Fibroblast of lung (primary cell): ENCODE results near the gene SORL1-AS1.

Source experiments
- DNase-seq, 2 donors: peaks; one replicate each; pipeline versions ENCODE4 v3.0.0 to v3.0.0-alpha.2; 2010; ENCODE audit warnings: low read depth in 2 of 2
- H2AFZ ChIP-seq: 2 replicates; pipeline ENCODE4 v1.5.1; 2012; ENCODE audit warnings: low read length, control low read depth, inconsistent platforms
- H3K27ac ChIP-seq: 2 replicates; pipeline ENCODE4 v1.5.1; 2011; ENCODE audit warnings: low read length, control low read depth; ENCODE audit not compliant: insufficient read depth
- H3K27me3 ChIP-seq: 2 replicates; pipeline ENCODE4 v1.5.1; 2011; ENCODE audit warnings: mild to moderate bottlenecking, low read length; ENCODE audit not compliant: control insufficient read depth, insufficient read depth
- H3K36me3 ChIP-seq: 2 replicates; pipeline ENCODE4 v1.5.1; 2011; ENCODE audit warnings: low read length; ENCODE audit not compliant: control insufficient read depth, insufficient read depth
- H3K4me1 ChIP-seq: 2 replicates; pipeline ENCODE4 v1.5.1; 2011; ENCODE audit warnings: low read length; ENCODE audit not compliant: control insufficient read depth, insufficient read depth; ENCODE audit errors: extremely low read depth
- H3K4me2 ChIP-seq: 2 replicates; pipeline ENCODE4 v1.5.1; 2011; ENCODE audit warnings: low read length, control low read depth; ENCODE audit not compliant: insufficient read depth; ENCODE audit errors: extremely low read depth
- H3K4me3 ChIP-seq, 4 experiments: fragments of 200-600 bp in 1 of 4; sonication (generic) in 1 of 4; replicated peaks in 1 of 4; 2 replicates each; pipeline ENCODE4 v1.5.1; 2011 to 2016; ENCODE audit warnings: low read length in 4 of 4, low read depth in 3 of 4, mild to moderate bottlenecking in 3 of 4, control low read depth in 2 of 4, inconsistent platforms in 1 of 4, mixed read lengths in 1 of 4; ENCODE audit not compliant: insufficient read depth in 1 of 4; ENCODE audit errors: control extremely low read depth in 1 of 4
- H3K79me2 ChIP-seq: 2 replicates; pipeline ENCODE4 v1.5.1; 2012; ENCODE audit warnings: mild to moderate bottlenecking, low read length, inconsistent platforms; ENCODE audit not compliant: control insufficient read depth, insufficient read depth
- H3K9ac ChIP-seq: 2 replicates; pipeline ENCODE4 v1.5.1; 2011; ENCODE audit warnings: mild to moderate bottlenecking, low read length, control low read depth; ENCODE audit not compliant: insufficient read depth
- H3K9me3 ChIP-seq: 2 replicates; pipeline ENCODE4 v1.5.1; 2012; ENCODE audit warnings: low read depth, low read length; ENCODE audit not compliant: control insufficient read depth, insufficient read depth
- H4K20me1 ChIP-seq: 2 replicates; pipeline ENCODE4 v1.5.1; 2011; ENCODE audit warnings: low read length; ENCODE audit not compliant: control insufficient read depth, insufficient read depth; ENCODE audit errors: extremely low read depth
- CTCF ChIP-seq, 2 donors: IDR thresholded peaks in 1 of 2; conservative IDR thresholded peaks in 1 of 2; 1 replicate in 1 of 2; 2 replicates in 1 of 2; pipeline ENCODE4 v1.5.1; 2011 to 2012; ENCODE audit warnings: low read length in 2 of 2, control low read depth in 1 of 2, inconsistent platforms in 1 of 2, low read depth in 1 of 2, mild to moderate bottlenecking in 1 of 2
- EZH2 ChIP-seq: IDR thresholded peaks from 2 replicates; pipeline ENCODE4 v1.5.1; 2012; ENCODE audit warnings: low read length, control low read depth, mild to moderate bottlenecking; ENCODE audit errors: missing control alignments

SORL1-AS1 gene

GRCh38 chr11:121474680-121475079 lies 21.9 kb upstream of the SORL1-AS1 start:
- H3K9ac ChIP-seq: no peak overlapping the region
- no peak for DNase-seq
- no peaks in the 10 kb centered on the region for H3K9me3 ChIP-seq
- no peaks in the 10 kb centered on the region for H3K4me1 ChIP-seq
- no peaks in the 10 kb centered on the region for H3K36me3 ChIP-seq
- no peaks in the 10 kb centered on the region for H4K20me1 ChIP-seq
- TF ChIP-seq EZH2 (no peak), CTCF (conservative IDR thresholded peaks at IDR 0.05 in 1 of 2, IDR thresholded peaks at IDR 0.05 in 1 of 2; ENCODE audit: low read depth in 1 of 2, low read length in 2 of 2) (no peak)
- no peak overlapping the region for H2AFZ ChIP-seq
- no peaks in the 10 kb centered on the region for H3K27me3 ChIP-seq
- no peaks in the 10 kb centered on the region for H3K79me2 ChIP-seq
- H3K4me2 ChIP-seq: no peak overlapping the region
- no peak overlapping the region for H3K4me3 ChIP-seq
- H3K27ac ChIP-seq: no peak overlapping the region

GRCh38 chr11:121473064-121473777 lies 20.5 kb upstream of the SORL1-AS1 start:
- Histone ChIP-seq H3K27me3 (no peaks in the 10 kb centered on the region), H3K79me2 (no peaks in the 10 kb centered on the region)
- peak; percentile 50 to 88 for DNase-seq

GRCh38 chr11:121472312-121472711 lies 19.5 kb upstream of the SORL1-AS1 start:
- H3K27me3 ChIP-seq: no peaks in the 10 kb centered on the region
- H2AFZ ChIP-seq: no peak overlapping the region
- DNase-seq: no peak
- no peaks in the 10 kb centered on the region for H3K9me3 ChIP-seq
- H3K4me2 ChIP-seq: no peak overlapping the region
- H3K4me1 ChIP-seq: no peaks in the 10 kb centered on the region
- H3K79me2 ChIP-seq: no peaks in the 10 kb centered on the region
- H4K20me1 ChIP-seq: no peaks in the 10 kb centered on the region
- TF ChIP-seq EZH2 (no peak), CTCF (conservative IDR thresholded peaks at IDR 0.05 in 1 of 2, IDR thresholded peaks at IDR 0.05 in 1 of 2; ENCODE audit: low read depth in 1 of 2, low read length in 2 of 2) (no peak)
- H3K4me3 ChIP-seq: no peak overlapping the region
- no peak overlapping the region for H3K27ac ChIP-seq
- H3K9ac ChIP-seq: no peak overlapping the region
- no peaks in the 10 kb centered on the region for H3K36me3 ChIP-seq

More at GRCh38 chr11:121473064-121473777, 20.5 kb upstream of the SORL1-AS1 start:
- Histone ChIP-seq H3K9me3 (no peaks in the 10 kb centered on the region), H3K9ac (no peak overlapping the region), H3K4me2 (no peak overlapping the region), H3K4me1 (no peaks in the 10 kb centered on the region), H2AFZ (no peak overlapping the region), H4K20me1 (no peaks in the 10 kb centered on the region), H3K27ac (no peak overlapping the region), H3K4me3 (no peak overlapping the region), H3K36me3 (no peaks in the 10 kb centered on the region)
- TF ChIP-seq EZH2 (no peak), CTCF (conservative IDR thresholded peaks at IDR 0.05 in 1 of 2, IDR thresholded peaks at IDR 0.05 in 1 of 2; ENCODE audit: low read depth in 1 of 2, low read length in 2 of 2) (no peak)
